ENCODE results near the gene NOC2L. TPM values are rescaled to one million over a fixed set of nuclear protein-coding genes. Genes with fewer than 3 reads are reported as not detected.

Gene NOC2L
- total and polyA plus RNA-seq, 9 of the 15 experiments (the other 6 are each of a cell fraction or from before 2014, with no cell fraction given), result 4.0 to 410 (median 200) TPM

DNA sequence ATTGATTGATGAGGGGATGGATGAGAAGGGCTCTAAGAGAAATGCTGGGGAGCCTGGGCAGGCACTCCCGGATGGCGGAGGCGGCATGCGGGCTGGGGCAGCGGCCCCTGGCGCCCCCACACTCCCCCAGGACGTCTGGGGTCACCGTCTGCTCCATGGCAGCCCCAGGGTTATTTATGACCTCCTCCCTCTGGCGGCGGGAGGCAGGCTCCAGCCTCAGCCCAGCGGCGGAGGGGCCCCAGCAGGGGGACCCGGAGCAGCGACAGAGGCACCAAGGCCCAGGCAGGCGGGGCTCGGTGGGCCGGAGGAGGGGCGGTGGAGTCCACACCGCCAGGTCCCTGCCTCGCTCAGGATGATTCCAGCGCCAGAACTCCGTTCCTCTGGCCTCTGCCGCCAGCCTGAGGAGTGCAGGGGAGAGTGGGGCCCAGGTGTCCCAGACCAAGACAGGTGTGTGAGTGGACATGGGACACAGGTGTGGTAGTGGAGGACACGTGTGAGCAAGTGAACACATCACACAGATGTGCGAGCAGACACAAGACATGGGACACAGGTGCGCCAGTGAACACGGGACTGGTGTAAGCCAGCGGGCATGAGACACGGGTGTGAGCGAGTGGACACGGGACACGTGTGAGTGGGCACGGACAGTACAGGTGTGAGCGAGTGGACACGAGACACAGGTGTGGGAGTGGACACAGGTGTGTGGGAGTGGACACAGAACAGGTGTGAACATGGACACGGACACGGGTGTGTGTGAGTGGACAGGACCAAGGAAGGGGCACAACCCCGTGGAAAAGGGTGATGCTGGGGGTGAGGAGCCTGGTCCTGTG is 37.8 kb downstream of the NOC2L start:
- DNase-seq (ENCODE audit: extremely low read depth in 1 of 4, low spot score in 3 of 4), result peak; percentile 91 to 94 (median 92)
- peak; percentile 94 for FAIRE-seq
- ATAC-seq, result peak; percentile 84
- BruUV-seq (replicated peaks), result no TSS peak
- Histone ChIP-seq H2AFZ (ENCODE audit: low read depth, low read length) (no peak overlapping the region), H3K27ac (ENCODE audit: extremely low read depth, low read depth, low read length) (no peak overlapping the region), H3K27me3 (ENCODE audit: control insufficient read depth in 2 of 2, insufficient read depth in 2 of 2, low read length in 2 of 2) (peaks cover 37 to 77% of the 10 kb centered on the region in 2 experiments), H4K20me1 (replicated peaks; ENCODE audit: control insufficient read depth, insufficient read depth, low read length) (peaks cover 54% of the 10 kb centered on the region), H3K79me2 (ENCODE audit: control insufficient read depth, insufficient read depth, low read length) (no peaks in the 10 kb centered on the region), H3K9me3 (replicated peaks; ENCODE audit: control insufficient read depth, insufficient read depth, low read depth, low read length) (no peaks in the 10 kb centered on the region), H3K4me2 (ENCODE audit: insufficient read depth, low read length) (no peak overlapping the region), H3K36me3 (ENCODE audit: control insufficient read depth, insufficient read depth, low read length) (no peaks in the 10 kb centered on the region), H3K4me3 (no peak overlapping the region), H3K4me1 (replicated peaks in 1 of 2; ENCODE audit: control insufficient read depth in 2 of 2, insufficient read depth in 2 of 2, low read length in 2 of 2) (peaks cover 21 to 99% of the 10 kb centered on the region in 2 experiments), H3K9me1 (ENCODE audit: control insufficient read depth, insufficient read depth, low read length) (no peaks in the 10 kb centered on the region), H3K9ac (ENCODE audit: insufficient read depth in 1 of 2, low read depth in 2 of 2, low read length in 2 of 2) (peak overlapping the region in 1 of 2 experiments; percentile 72; a peak in 2 of 4 replicates)
- WGBS (ENCODE audit: insufficient coverage, low coverage, missing lambda C conversion rate), result 13% methylated on average over 38 of the region's 38 CpGs
- ChIA-PET POLR2A (interaction anchor here (0.6 to 0.9 kb wide), 3 partner anchors 9 to 68 kb away, joined by 3 to 5 read pairs (median 4); no protein-coding TSS in a partner anchor), CTCF (ENCODE audit: low intra/inter-chr PET ratio) (interaction anchor here (0.6 kb wide), 1 partner anchor 217 kb away, joined by 3 read pairs; no protein-coding TSS in a partner anchor)
- intact Hi-C loops (cut with micrococcal nuclease) (loop anchor here (5.0 kb wide), 1 partner anchor 141 kb away; no protein-coding TSS in a partner anchor), in situ Hi-C loops (cut with MboI) (no loop called here)
- no peak for TF ChIP-seq DACH1 (IDR thresholded peaks at IDR 0.05; ENCODE audit: partially characterized antibody)
- TF ChIP-seq, protein P1, sequence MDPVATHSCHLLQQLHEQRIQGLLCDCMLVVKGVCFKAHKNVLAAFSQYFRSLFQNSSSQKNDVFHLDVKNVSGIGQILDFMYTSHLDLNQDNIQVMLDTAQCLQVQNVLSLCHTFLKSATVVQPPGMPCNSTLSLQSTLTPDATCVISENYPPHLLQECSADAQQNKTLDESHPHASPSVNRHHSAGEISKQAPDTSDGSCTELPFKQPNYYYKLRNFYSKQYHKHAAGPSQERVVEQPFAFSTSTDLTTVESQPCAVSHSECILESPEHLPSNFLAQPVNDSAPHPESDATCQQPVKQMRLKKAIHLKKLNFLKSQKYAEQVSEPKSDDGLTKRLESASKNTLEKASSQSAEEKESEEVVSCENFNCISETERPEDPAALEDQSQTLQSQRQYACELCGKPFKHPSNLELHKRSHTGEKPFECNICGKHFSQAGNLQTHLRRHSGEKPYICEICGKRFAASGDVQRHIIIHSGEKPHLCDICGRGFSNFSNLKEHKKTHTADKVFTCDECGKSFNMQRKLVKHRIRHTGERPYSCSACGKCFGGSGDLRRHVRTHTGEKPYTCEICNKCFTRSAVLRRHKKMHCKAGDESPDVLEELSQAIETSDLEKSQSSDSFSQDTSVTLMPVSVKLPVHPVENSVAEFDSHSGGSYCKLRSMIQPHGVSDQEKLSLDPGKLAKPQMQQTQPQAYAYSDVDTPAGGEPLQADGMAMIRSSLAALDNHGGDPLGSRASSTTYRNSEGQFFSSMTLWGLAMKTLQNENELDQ (CRISPR knock-in tag; IDR thresholded peaks at IDR 0.05; ENCODE audit: borderline replicate concordance), result no peak
- no peak for TF ChIP-seq HDAC2 (IDR thresholded peaks at IDR 0.05)
- no peak for TF ChIP-seq PML (IDR thresholded peaks at IDR 0.05; ENCODE audit: low read length)
- TF ChIP-seq POU5F1 (IDR thresholded peaks at IDR 0.05; ENCODE audit: borderline replicate concordance, low read depth, low read length, partially characterized antibody), result no peak
- TF ChIP-seq, protein P2, sequence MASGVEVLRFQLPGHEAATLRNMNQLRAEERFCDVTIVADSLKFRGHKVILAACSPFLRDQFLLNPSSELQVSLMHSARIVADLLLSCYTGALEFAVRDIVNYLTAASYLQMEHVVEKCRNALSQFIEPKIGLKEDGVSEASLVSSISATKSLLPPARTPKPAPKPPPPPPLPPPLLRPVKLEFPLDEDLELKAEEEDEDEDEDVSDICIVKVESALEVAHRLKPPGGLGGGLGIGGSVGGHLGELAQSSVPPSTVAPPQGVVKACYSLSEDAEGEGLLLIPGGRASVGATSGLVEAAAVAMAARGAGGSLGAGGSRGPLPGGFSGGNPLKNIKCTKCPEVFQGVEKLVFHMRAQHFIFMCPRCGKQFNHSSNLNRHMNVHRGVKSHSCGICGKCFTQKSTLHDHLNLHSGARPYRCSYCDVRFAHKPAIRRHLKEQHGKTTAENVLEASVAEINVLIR (CRISPR knock-in tag; IDR thresholded peaks at IDR 0.05), result no peak
- peak; percentile 72; the same call in 1 of the 2 replicates for TF ChIP-seq GATAD2B (IDR thresholded peaks at IDR 0.05; ENCODE audit: borderline replicate concordance)
- TF ChIP-seq, protein P3, sequence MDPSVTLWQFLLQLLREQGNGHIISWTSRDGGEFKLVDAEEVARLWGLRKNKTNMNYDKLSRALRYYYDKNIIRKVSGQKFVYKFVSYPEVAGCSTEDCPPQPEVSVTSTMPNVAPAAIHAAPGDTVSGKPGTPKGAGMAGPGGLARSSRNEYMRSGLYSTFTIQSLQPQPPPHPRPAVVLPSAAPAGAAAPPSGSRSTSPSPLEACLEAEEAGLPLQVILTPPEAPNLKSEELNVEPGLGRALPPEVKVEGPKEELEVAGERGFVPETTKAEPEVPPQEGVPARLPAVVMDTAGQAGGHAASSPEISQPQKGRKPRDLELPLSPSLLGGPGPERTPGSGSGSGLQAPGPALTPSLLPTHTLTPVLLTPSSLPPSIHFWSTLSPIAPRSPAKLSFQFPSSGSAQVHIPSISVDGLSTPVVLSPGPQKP (CRISPR knock-in tag; IDR thresholded peaks at IDR 0.05), result no peak
- TF ChIP-seq KAT8 (IDR thresholded peaks at IDR 0.05; ENCODE audit: low read depth), result no peak
- TF ChIP-seq PRMT5 (CRISPR knock-in tag; IDR thresholded peaks at IDR 0.05), result no peak
- peak; percentile 73; the same call in 1 of the 2 replicates for TF ChIP-seq GATAD2A (IDR thresholded peaks at IDR 0.05)
- TF ChIP-seq PHTF2 (CRISPR knock-in tag; IDR thresholded peaks at IDR 0.05), result no peak
- TF ChIP-seq BMI1 (IDR thresholded peaks at IDR 0.05; ENCODE audit: low read length), result no peak
- TF ChIP-seq YBX1 (IDR thresholded peaks at IDR 0.05), result no peak
- TF ChIP-seq MCM2 (IDR thresholded peaks at IDR 0.05; ENCODE audit: low read depth), result no peak
- TF ChIP-seq MIER1 (IDR thresholded peaks at IDR 0.05; ENCODE audit: low read depth), result 0 out of 2 replicates have a peak, but pooled peaks have one; percentile 8
- no peak for TF ChIP-seq MCM3 (IDR thresholded peaks at IDR 0.05)
- no peak for TF ChIP-seq ZNF76 (CRISPR knock-in tag; IDR thresholded peaks at IDR 0.05; ENCODE audit: borderline replicate concordance)
- peak; percentile 76 to 84; a peak in 3 of 4 replicates for TF ChIP-seq TBL1XR1 (IDR thresholded peaks at IDR 0.05; ENCODE audit: low read length in 2 of 2)
- no peak for TF ChIP-seq BRD9 (IDR thresholded peaks at IDR 0.05; ENCODE audit: low read depth, partially characterized antibody)
